H9 (cell line): Measurements from ENCODE around the gene GABRR3. TPM values are rescaled to one million over a fixed set of nuclear protein-coding genes. Genes with fewer than 3 reads are reported as not detected.
A peak's percentile ranks its signal among the peaks of the same experiment; 100 is the strongest.

Experiments used
- DNase-seq: peaks from one replicate; pipeline ENCODE4 v3.0.0-alpha.2; 2017
- H2AFZ ChIP-seq: one replicate; pipeline ENCODE4 v1.6.1; 2013; ENCODE audit warnings: mild to moderate bottlenecking, low read length, control low read depth, moderate library complexity
- H2AK5ac ChIP-seq: 2 replicates; pipeline ENCODE4 v1.6.1; 2013; ENCODE audit warnings: low read length, control low read depth, mixed read lengths; ENCODE audit not compliant: insufficient read length
- H2BK120ac ChIP-seq: one replicate; pipeline ENCODE4 v1.6.1; 2013; ENCODE audit warnings: low read depth, mild to moderate bottlenecking, low read length, control low read depth, inconsistent platforms; ENCODE audit not compliant: poor library complexity, severe bottlenecking
- H2BK12ac ChIP-seq: 2 replicates; pipeline ENCODE4 v1.6.1; 2013; ENCODE audit warnings: low read length, control low read depth, mixed read lengths, low read depth; ENCODE audit not compliant: insufficient read length
- H2BK15ac ChIP-seq: 2 replicates; pipeline ENCODE4 v1.6.1; 2013; ENCODE audit warnings: low read depth, low read length, control low read depth
- H2BK20ac ChIP-seq: one replicate; pipeline ENCODE4 v1.6.1; 2013; ENCODE audit warnings: low read depth, mild to moderate bottlenecking, low read length, control low read depth, inconsistent platforms; ENCODE audit not compliant: poor library complexity, severe bottlenecking
- H2BK5ac ChIP-seq: 2 replicates; pipeline ENCODE4 v1.6.1; 2013; ENCODE audit warnings: low read length, control low read depth, mixed read lengths; ENCODE audit not compliant: insufficient read length
- H3K14ac ChIP-seq: 2 replicates; pipeline ENCODE4 v1.6.1; 2013; ENCODE audit warnings: low read length, control low read depth; ENCODE audit not compliant: insufficient read depth
- H3K18ac ChIP-seq: 2 replicates; pipeline ENCODE4 v1.6.1; 2013; ENCODE audit warnings: low read depth, mild to moderate bottlenecking, mixed read lengths, low read length, control low read depth; ENCODE audit not compliant: insufficient read length
- H3K23ac ChIP-seq: 2 replicates; pipeline ENCODE4 v1.6.1; 2013; ENCODE audit warnings: low read length, control low read depth, mixed read lengths, low read depth; ENCODE audit not compliant: insufficient read length
- H3K23me2 ChIP-seq: 2 replicates; pipeline ENCODE4 v1.6.1; 2013; ENCODE audit warnings: low read depth, mild to moderate bottlenecking, mixed read lengths, low read length, control low read depth; ENCODE audit not compliant: insufficient read length, poor library complexity, severe bottlenecking
- H3K27ac ChIP-seq: 2 replicates; pipeline ENCODE4 v1.5.1; 2013; ENCODE audit warnings: low read length, control low read depth, mixed read lengths, low read depth; ENCODE audit not compliant: insufficient read length
- H3K27me3 ChIP-seq: 2 replicates; pipeline ENCODE4 v1.6.1; 2013; ENCODE audit warnings: low read length, control low read depth, inconsistent platforms; ENCODE audit not compliant: insufficient read depth
- H3K4ac ChIP-seq: 2 replicates; pipeline ENCODE4 v1.6.1; 2013; ENCODE audit warnings: low read depth, mild to moderate bottlenecking, control low read depth, inconsistent platforms, low read length, moderate library complexity
- H3K4me1 ChIP-seq: 2 replicates; pipeline ENCODE4 v1.6.1; 2013; ENCODE audit warnings: low read length, control low read depth, inconsistent platforms; ENCODE audit not compliant: insufficient read depth
- H3K4me2 ChIP-seq: 2 replicates; pipeline ENCODE4 v1.6.1; 2013; ENCODE audit warnings: low read length, control low read depth, mixed read lengths; ENCODE audit not compliant: insufficient read length, insufficient read depth
- H3K56ac ChIP-seq: 2 replicates; pipeline ENCODE4 v1.6.1; 2013; ENCODE audit warnings: low read depth, mild to moderate bottlenecking, mixed read lengths, low read length, control low read depth; ENCODE audit not compliant: insufficient read length
- H3K79me1 ChIP-seq: 2 replicates; pipeline ENCODE4 v1.6.1; 2013; ENCODE audit warnings: low read depth, mild to moderate bottlenecking, moderate library complexity, low read length, control low read depth, inconsistent platforms; ENCODE audit not compliant: insufficient read depth, poor library complexity, severe bottlenecking
- H3K79me2 ChIP-seq: 2 replicates; pipeline ENCODE4 v1.6.1; 2013; ENCODE audit warnings: low read length, control low read depth, inconsistent platforms; ENCODE audit not compliant: insufficient read depth
- H3K9ac ChIP-seq: 2 replicates; pipeline ENCODE4 v1.6.1; 2013; ENCODE audit warnings: low read length, control low read depth, mixed read lengths; ENCODE audit not compliant: insufficient read length; ENCODE audit errors: extremely low read depth
- H3K9me3 ChIP-seq: one replicate; pipeline ENCODE4 v1.6.1; 2013; ENCODE audit warnings: low read depth, low read length, inconsistent platforms; ENCODE audit not compliant: control insufficient read depth
- H3T11ph ChIP-seq: one replicate; pipeline ENCODE4 v1.6.1; 2013; ENCODE audit warnings: mild to moderate bottlenecking, low read length, control low read depth, inconsistent platforms
- H4K20me1 ChIP-seq: one replicate; pipeline ENCODE4 v1.6.1; 2013; ENCODE audit not compliant: control insufficient read depth, insufficient read length, insufficient read depth
- H4K5ac ChIP-seq: 2 replicates; pipeline ENCODE4 v1.6.1; 2013; ENCODE audit warnings: low read depth, mild to moderate bottlenecking, mixed read lengths, low read length, control low read depth; ENCODE audit not compliant: insufficient read length
- H4K8ac ChIP-seq: replicated peaks from 2 replicates; pipeline ENCODE4 v1.6.1; 2013; ENCODE audit warnings: low read length, control low read depth, mixed read lengths, low read depth; ENCODE audit not compliant: insufficient read length
- H4K91ac ChIP-seq: 2 replicates; pipeline ENCODE4 v1.6.1; 2013; ENCODE audit warnings: low read depth, mild to moderate bottlenecking, moderate library complexity, mixed read lengths, low read length, control low read depth; ENCODE audit not compliant: insufficient read length
- H3K27ac Mint-ChIP-seq, 3 experiments: 2 replicates in 2 of 3; 3 replicates in 1 of 3; pipeline ENCODE4 v1.8.0; 2020 to 2021; ENCODE audit warnings: mixed read lengths in 3 of 3, mild to moderate bottlenecking in 1 of 3, moderate library complexity in 1 of 3
- H3K27me3 Mint-ChIP-seq: 2 replicates; pipeline ENCODE4 v1.8.0; 2021; ENCODE audit warnings: low read depth, mild to moderate bottlenecking, moderate library complexity, mixed read lengths
- H3K36me3 Mint-ChIP-seq, 3 experiments: 2 replicates in 2 of 3; 3 replicates in 1 of 3; pipeline ENCODE4 v1.8.0; 2020 to 2021; ENCODE audit warnings: low read depth in 3 of 3, mixed read lengths in 3 of 3; ENCODE audit not compliant: insufficient read depth in 1 of 3
- H3K4me1 Mint-ChIP-seq, 2 experiments: 2 replicates each; pipeline ENCODE4 v1.8.0; 2020; ENCODE audit warnings: mixed read lengths in 2 of 2
- H3K4me3 Mint-ChIP-seq, 2 experiments: 2 replicates in 1 of 2; 3 replicates in 1 of 2; pipeline ENCODE4 v1.8.0; 2020 to 2021; ENCODE audit warnings: mild to moderate bottlenecking in 2 of 2, mixed read lengths in 2 of 2, moderate library complexity in 1 of 2
- H3K9me3 Mint-ChIP-seq, 2 experiments: 2 replicates in 1 of 2; 3 replicates in 1 of 2; pipeline ENCODE4 v1.8.0; 2020; ENCODE audit warnings: mild to moderate bottlenecking in 2 of 2, mixed read lengths in 2 of 2, moderate library complexity in 1 of 2
- WGBS: extraction: QIAGEN DNeasy Blood & Tissue Kit; methylation state at CpG from one replicate; pipeline ENCODE4 v1.1.7; 2013; ENCODE audit warnings: missing lambda C conversion rate, low lambda C conversion rate, mixed read lengths; ENCODE audit not compliant: insufficient read length; ENCODE audit errors: extremely low coverage; 5-methylcytosine and 5-hydroxymethylcytosine counted together
- total RNA-seq: library from RNA; stranded (reverse); gene quantifications from 2 replicates; pipeline ENCODE4 v1.2.1, GENCODE V29; 2021
- TF ChIP-seq, protein P1 (sequence below): fragments of 200-600 bp; sonication (generic); conservative IDR thresholded peaks from 3 replicates; pipeline ENCODE4 v1.8.0; 2021; ENCODE audit warnings: antibody characterized with exemption, mild to moderate bottlenecking

GABRR3 gene
- total RNA-seq, 1 experiment from 2014 or later: not detected

DNA sequence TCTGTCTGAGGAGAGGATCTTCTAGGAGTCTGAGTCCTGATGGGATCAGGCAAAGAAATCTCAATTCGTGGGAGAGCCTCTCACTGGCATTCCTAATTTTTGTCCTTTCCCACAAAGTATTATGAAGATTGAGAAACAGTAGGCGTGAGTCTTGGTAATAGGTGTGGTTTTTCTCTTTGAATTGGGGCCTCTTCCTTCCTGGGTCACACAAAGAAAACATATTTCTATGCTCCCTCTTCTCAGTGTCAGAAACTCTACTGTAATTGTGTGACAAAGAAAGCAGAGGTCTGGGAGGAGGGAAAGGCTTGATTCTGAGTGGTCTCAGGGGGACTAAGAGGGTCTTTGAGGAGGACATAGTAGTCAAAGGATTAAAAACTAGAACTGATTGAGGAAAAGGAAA lies 6.0 kb downstream of the GABRR3 start:
- Histone ChIP-seq H3K9ac (no peak overlapping the region), H4K20me1 (no peaks in the 10 kb centered on the region), H3T11ph (no peak overlapping the region), H2AK5ac (no peak overlapping the region), H2BK5ac (no peak overlapping the region), H2BK12ac (no peak overlapping the region), H3K56ac (no peak overlapping the region), H3K23me2 (no peaks in the 10 kb centered on the region), H3K27me3 (no peaks in the 10 kb centered on the region), H4K91ac (no peak overlapping the region), H3K9me3 (no peaks in the 10 kb centered on the region), H3K27ac (no peak overlapping the region), H3K23ac (no peak overlapping the region), H3K79me2 (no peaks in the 10 kb centered on the region), H2BK120ac (no peak overlapping the region), H3K18ac (no peak overlapping the region), H3K4me1 (no peaks in the 10 kb centered on the region), H2BK15ac (no peak overlapping the region), H4K8ac (no peak overlapping the region), H2AFZ (peak overlapping the region; percentile 22), H3K4me2 (no peak overlapping the region), H3K14ac (no peak overlapping the region), H2BK20ac (no peak overlapping the region), H3K4ac (no peak overlapping the region), H4K5ac (no peak overlapping the region), H3K79me1 (no peaks in the 10 kb centered on the region)
- Mint-ChIP-seq H3K27me3 (no peaks in the 10 kb centered on the region), H3K4me1 (peaks cover 10 to 25% of the 10 kb centered on the region in 2 experiments), H3K36me3 (no peaks in the 10 kb centered on the region), H3K9me3 (no peaks in the 10 kb centered on the region), H3K27ac (no peak overlapping the region; a peak in 1 of 7 replicates), H3K4me3 (no peak overlapping the region)
- TF ChIP-seq, protein P1, sequence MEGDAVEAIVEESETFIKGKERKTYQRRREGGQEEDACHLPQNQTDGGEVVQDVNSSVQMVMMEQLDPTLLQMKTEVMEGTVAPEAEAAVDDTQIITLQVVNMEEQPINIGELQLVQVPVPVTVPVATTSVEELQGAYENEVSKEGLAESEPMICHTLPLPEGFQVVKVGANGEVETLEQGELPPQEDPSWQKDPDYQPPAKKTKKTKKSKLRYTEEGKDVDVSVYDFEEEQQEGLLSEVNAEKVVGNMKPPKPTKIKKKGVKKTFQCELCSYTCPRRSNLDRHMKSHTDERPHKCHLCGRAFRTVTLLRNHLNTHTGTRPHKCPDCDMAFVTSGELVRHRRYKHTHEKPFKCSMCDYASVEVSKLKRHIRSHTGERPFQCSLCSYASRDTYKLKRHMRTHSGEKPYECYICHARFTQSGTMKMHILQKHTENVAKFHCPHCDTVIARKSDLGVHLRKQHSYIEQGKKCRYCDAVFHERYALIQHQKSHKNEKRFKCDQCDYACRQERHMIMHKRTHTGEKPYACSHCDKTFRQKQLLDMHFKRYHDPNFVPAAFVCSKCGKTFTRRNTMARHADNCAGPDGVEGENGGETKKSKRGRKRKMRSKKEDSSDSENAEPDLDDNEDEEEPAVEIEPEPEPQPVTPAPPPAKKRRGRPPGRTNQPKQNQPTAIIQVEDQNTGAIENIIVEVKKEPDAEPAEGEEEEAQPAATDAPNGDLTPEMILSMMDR: no peak
- no CpG with 5 or more reads among the region's 2 CpGs for WGBS
- DNase-seq: no peak
